CD4-positive, alpha-beta T cell (primary cell): ENCODE results near the gene CHRNA5. TPM values are rescaled to one million over a fixed set of nuclear protein-coding genes. Genes with fewer than 3 reads are reported as not detected.
A peak's percentile ranks its signal among the peaks of the same experiment; 100 is the strongest.

Experiments used
- ATAC-seq: fragments of 200-7000 bp; cut with Tn5 transposase; one replicate; pipeline ENCODE4 v1.10.0; 2022; ENCODE audit warnings: mild to moderate bottlenecking; ENCODE audit not compliant: poor library complexity
- CTCF ChIA-PET: fragments of 350-600 bp; sonication (Branson Sonifier 250); formaldehyde crosslinking; loops from one replicate; lab custom pipeline; 2021; ENCODE audit warnings: antibody characterized with exemption, inconsistent platforms; lab: Charles Lee
- POLR2A ChIA-PET: fragments of 350-600 bp; sonication (Branson Sonifier 250); formaldehyde crosslinking; loops from one replicate; lab custom pipeline; 2021; ENCODE audit warnings: antibody characterized with exemption, inconsistent platforms; lab: Charles Lee
- DNase-seq, 14 experiments: peaks; one replicate each; pipeline ENCODE4 v3.0.0-alpha.2; 2013 to 2020; ENCODE audit warnings: mixed read lengths in 2 of 14
- H3K27ac ChIP-seq, 2 donors: one replicate each; pipeline versions ENCODE4 v1.5.1 to v1.7.0; 2013; ENCODE audit warnings: low read length in 2 of 2, low read depth in 1 of 2, mild to moderate bottlenecking in 1 of 2
- H3K27me3 ChIP-seq, 2 experiments: 1 replicate in 1 of 2; 2 replicates in 1 of 2; pipeline versions ENCODE4 v1.6.1 to v1.7.0; 2013; ENCODE audit warnings: low read length in 2 of 2, control low read depth in 1 of 2, mild to moderate bottlenecking in 1 of 2, moderate library complexity in 1 of 2; ENCODE audit not compliant: insufficient read depth in 2 of 2, control insufficient read depth in 1 of 2
- H3K36me3 ChIP-seq: one replicate; pipeline ENCODE4 v1.6.1; 2013; ENCODE audit warnings: low read length, control low read depth; ENCODE audit not compliant: insufficient read depth
- H3K4me1 ChIP-seq: one replicate; pipeline ENCODE4 v1.6.1; 2013; ENCODE audit warnings: low read length, control low read depth; ENCODE audit not compliant: insufficient read depth
- H3K4me3 ChIP-seq: one replicate; pipeline ENCODE4 v1.5.1; 2013; ENCODE audit warnings: mild to moderate bottlenecking, low read length, moderate library complexity
- H3K9me3 ChIP-seq, 2 experiments: 1 replicate in 1 of 2; 2 replicates in 1 of 2; pipeline versions ENCODE4 v1.6.1 to v1.7.0; 2013; ENCODE audit warnings: low read length in 2 of 2, mild to moderate bottlenecking in 2 of 2, control low read depth in 1 of 2, moderate library complexity in 1 of 2; ENCODE audit not compliant: control insufficient read depth in 1 of 2, insufficient read depth in 1 of 2
- H3K27ac Mint-ChIP-seq: one replicate; pipeline ENCODE4 v1.8.0; 2020; ENCODE audit warnings: mixed read lengths
- H3K27me3 Mint-ChIP-seq: one replicate; pipeline ENCODE4 v1.8.0; 2021; ENCODE audit warnings: mixed read lengths
- H3K36me3 Mint-ChIP-seq: one replicate; pipeline ENCODE4 v1.8.0; 2021; ENCODE audit warnings: low read depth, mixed read lengths
- H3K4me1 Mint-ChIP-seq: one replicate; pipeline ENCODE4 v1.8.0; 2021; ENCODE audit warnings: low read depth, mixed read lengths
- H3K4me3 Mint-ChIP-seq: one replicate; pipeline ENCODE4 v1.8.0; 2020; ENCODE audit warnings: mild to moderate bottlenecking, mixed read lengths
- H3K9me3 Mint-ChIP-seq: one replicate; pipeline ENCODE4 v1.8.0; 2020; ENCODE audit warnings: mixed read lengths
- CTCF ChIP-seq: fragments of 200-600 bp; IDR thresholded peaks from one replicate; pipeline ENCODE4 v1.8.0; 2022; ENCODE audit warnings: antibody characterized with exemption, mild to moderate bottlenecking
- intact Hi-C, 2 experiments: fragments of 100-400 bp; cut with DNase I in 1 of 2; cut with micrococcal nuclease in 1 of 2; formaldehyde crosslinking; loops; one replicate each; pipeline versions ENCODE4 v1.15.1 to v1.9.0; 2023 to 2025; cut with DNase I, micrococcal nuclease
- total RNA-seq, 174 experiments: library from RNA in 2 of 174; stranded (reverse) in 2 of 174; gene quantifications; one replicate each; pipeline ENCODE4 v1.2.3 and lab custom pipeline; 2021 to 2026

The CHRNA5 gene
- total RNA-seq, 2 experiments from 2014 or later = 0.25 TPM

GRCh38 chr15:78567531-78567930 lies 2.2 kb downstream of the CHRNA5 start:
- no peak overlapping the region for H3K27ac Mint-ChIP-seq
- Histone ChIP-seq H3K9me3 (no peaks in the 10 kb centered on the region), H3K4me3 (no peak overlapping the region), H3K36me3 (no peaks in the 10 kb centered on the region), H3K27ac (no peak overlapping the region), H3K27me3 (no peaks in the 10 kb centered on the region), H3K4me1 (peaks cover 18% of the 10 kb centered on the region)
- no peaks in the 10 kb centered on the region for H3K9me3 Mint-ChIP-seq
- no peaks in the 10 kb centered on the region for H3K36me3 Mint-ChIP-seq
- peaks cover 21% of the 10 kb centered on the region for H3K4me1 Mint-ChIP-seq
- ChIA-PET POLR2A (no interaction called here), CTCF (no interaction called here)
- TF ChIP-seq CTCF = no peak
- ATAC-seq = no peak
- DNase-seq = no peak
- intact Hi-C loops = no loop called here
- peaks cover 22% of the 10 kb centered on the region for H3K27me3 Mint-ChIP-seq
- peak overlapping the region; percentile 26 for H3K4me3 Mint-ChIP-seq

- Histone ChIP-seq H3K27me3 (no peaks in the 10 kb centered on the region), H3K27ac (no peak overlapping the region), H3K4me1 (peaks cover 7% of the 10 kb centered on the region), H3K9me3 (no peaks in the 10 kb centered on the region), H3K4me3 (no peak overlapping the region), H3K36me3 (no peaks in the 10 kb centered on the region)
- no peak overlapping the region for H3K27ac Mint-ChIP-seq
- ChIA-PET CTCF (no interaction called here), POLR2A (interaction anchor here (0.6 kb wide), 1 partner anchor 436 kb away, joined by 5 read pairs; no protein-coding TSS in a partner anchor)
- H3K9me3 Mint-ChIP-seq = no peaks in the 10 kb centered on the region
- intact Hi-C loops = no loop called here
- H3K27me3 Mint-ChIP-seq = peaks cover 22% of the 10 kb centered on the region
- H3K36me3 Mint-ChIP-seq = no peaks in the 10 kb centered on the region
- DNase-seq (no peak), ATAC-seq (no peak)
- no peak for TF ChIP-seq CTCF
- peaks cover 9% of the 10 kb centered on the region for H3K4me1 Mint-ChIP-seq
- H3K4me3 Mint-ChIP-seq = no peak overlapping the region
Observed at GRCh38 chr15:78570710-78571109, 5.4 kb downstream of the CHRNA5 start.

- CTCF ChIA-PET = interaction anchor here (0.6 kb wide), 1 partner anchor 16 kb away, joined by 3 read pairs; no protein-coding TSS in a partner anchor
Observed at GRCh38 chr15:78571382-78571781, 6.1 kb downstream of the CHRNA5 start.

More at GRCh38 chr15:78571382-78571781, 6.1 kb downstream of the CHRNA5 start:
- H3K27me3 ChIP-seq = no peaks in the 10 kb centered on the region
- H3K4me3 ChIP-seq = no peak overlapping the region
- TF ChIP-seq CTCF = no peak
- Mint-ChIP-seq H3K4me1 (peaks cover 3% of the 10 kb centered on the region), H3K4me3 (no peak overlapping the region), H3K36me3 (no peaks in the 10 kb centered on the region), H3K9me3 (no peaks in the 10 kb centered on the region), H3K27ac (no peak overlapping the region), H3K27me3 (peaks cover 18% of the 10 kb centered on the region)
- intact Hi-C loops = no loop called here
- POLR2A ChIA-PET = interaction anchor here (0.6 kb wide), 1 partner anchor 437 kb away, joined by 5 read pairs; no protein-coding TSS in a partner anchor
- ATAC-seq (no peak), DNase-seq (no peak)
- no peaks in the 10 kb centered on the region for H3K36me3 ChIP-seq
- peaks cover under 1% of the 10 kb centered on the region for H3K4me1 ChIP-seq
- no peak overlapping the region for H3K27ac ChIP-seq
- no peaks in the 10 kb centered on the region for H3K9me3 ChIP-seq
